GM23338 (cell line): ENCODE measurements around the gene AIMP1.

ENCODE experiments used
- CREB1 ChIP-seq: fragments of 250-450 bp; sonication (Bioruptor Pico); IDR thresholded peaks from 2 replicates; pipeline ENCODE4 v1.5.0; 2020; ENCODE audit warnings: low read depth, mild to moderate bottlenecking, moderate library complexity
- CTCF ChIP-seq, 2 experiments: fragments of 200-600 bp in 1 of 2; sonication (generic) in 1 of 2; conservative IDR thresholded peaks; 2 replicates each; pipeline versions ENCODE4 v1.5.1 to v1.6.1; 2016 to 2017; ENCODE audit warnings: antibody characterized with exemption in 2 of 2, low read depth in 2 of 2, mild to moderate bottlenecking in 2 of 2, moderate library complexity in 1 of 2
- EZH2 ChIP-seq: fragments of 200-600 bp; sonication (generic); IDR thresholded peaks from one replicate; pipeline ENCODE4 v1.8.0; 2017; ENCODE audit warnings: antibody characterized with exemption, mild to moderate bottlenecking, low read depth; ENCODE audit not compliant: unreplicated experiment
- EZH2phosphoT487 ChIP-seq: fragments of 200-600 bp; sonication (generic); IDR thresholded peaks from one replicate; pipeline ENCODE4 v1.8.1; 2018; ENCODE audit warnings: antibody characterized with exemption; ENCODE audit not compliant: unreplicated experiment
- JUNB ChIP-seq: IDR thresholded peaks from one replicate; pipeline ENCODE4 v1.6.1; 2016; ENCODE audit warnings: antibody characterized with exemption; ENCODE audit not compliant: unreplicated experiment
- POLR2AphosphoS5 ChIP-seq: IDR thresholded peaks from 2 replicates; pipeline ENCODE4 v1.6.1; 2016; ENCODE audit warnings: antibody characterized with exemption, low read depth
- REST ChIP-seq: IDR thresholded peaks from one replicate; pipeline ENCODE4 v1.6.1; 2018; ENCODE audit warnings: antibody characterized with exemption; ENCODE audit not compliant: unreplicated experiment
- STAT1 ChIP-seq: IDR thresholded peaks from one replicate; pipeline ENCODE4 v1.6.1; 2016; ENCODE audit warnings: antibody characterized with exemption; ENCODE audit not compliant: unreplicated experiment
- ZNF114 ChIP-seq: fragments of 250-450 bp; sonication (Bioruptor Pico); IDR thresholded peaks from 2 replicates; pipeline ENCODE4 v1.5.0; 2020; ENCODE audit warnings: mild to moderate bottlenecking, moderate library complexity
- ZNF331 ChIP-seq: fragments of 250-450 bp; sonication (Bioruptor Pico); IDR thresholded peaks from 2 replicates; pipeline ENCODE4 v1.5.0; 2020; ENCODE audit warnings: low read depth, mild to moderate bottlenecking, moderate library complexity
- ZNF462 ChIP-seq: fragments of 250-450 bp; sonication (Bioruptor Pico); IDR thresholded peaks from 2 replicates; pipeline ENCODE4 v1.5.0; 2020; ENCODE audit warnings: mild to moderate bottlenecking, moderate library complexity
- TF ChIP-seq, protein P1 (sequence below): IDR thresholded peaks from 2 replicates; pipeline ENCODE4 v1.6.1; 2016; ENCODE audit warnings: antibody characterized with exemption

- TF ChIP-seq CTCF (conservative IDR thresholded peaks at IDR 0.05; ENCODE audit: low read depth in 2 of 2) (no peak), EZH2 (no peak), EZH2phosphoT487 (no peak), ZNF462 (CRISPR knock-in tag) (no peak), CREB1 (CRISPR knock-in tag) (no peak), POLR2AphosphoS5 (no peak), REST (no peak), ZNF331 (CRISPR knock-in tag) (no peak), STAT1 (no peak), ZNF114 (CRISPR knock-in tag) (no peak), JUNB (no peak)
- TF ChIP-seq, protein P1, sequence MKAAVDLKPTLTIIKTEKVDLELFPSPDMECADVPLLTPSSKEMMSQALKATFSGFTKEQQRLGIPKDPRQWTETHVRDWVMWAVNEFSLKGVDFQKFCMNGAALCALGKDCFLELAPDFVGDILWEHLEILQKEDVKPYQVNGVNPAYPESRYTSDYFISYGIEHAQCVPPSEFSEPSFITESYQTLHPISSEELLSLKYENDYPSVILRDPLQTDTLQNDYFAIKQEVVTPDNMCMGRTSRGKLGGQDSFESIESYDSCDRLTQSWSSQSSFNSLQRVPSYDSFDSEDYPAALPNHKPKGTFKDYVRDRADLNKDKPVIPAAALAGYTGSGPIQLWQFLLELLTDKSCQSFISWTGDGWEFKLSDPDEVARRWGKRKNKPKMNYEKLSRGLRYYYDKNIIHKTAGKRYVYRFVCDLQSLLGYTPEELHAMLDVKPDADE, result no peak
Measured at GRCh38 chr4:106277140-106277675, 39.1 kb upstream of the AIMP1 start.
